Measurements from ENCODE around the gene DHX36. TPM values are rescaled to one million over a fixed set of nuclear protein-coding genes. Genes with fewer than 3 reads are reported as not detected.

Gene DHX36
- total RNA-seq, 2 experiments from 2014 or later = 128 TPM

GRCh38 chr3:154250291-154250690, 74.0 kb downstream of the DHX36 start:
- Mint-ChIP-seq H3K36me3 (ENCODE audit: low read depth) (peaks cover 50% of the 10 kb centered on the region), H3K4me1 (ENCODE audit: low read depth) (no peaks in the 10 kb centered on the region), H3K9me3 (no peaks in the 10 kb centered on the region), H3K4me3 (no peak overlapping the region), H3K27me3 (no peaks in the 10 kb centered on the region), H3K27ac (no peak overlapping the region)
- no peak for ATAC-seq (ENCODE audit: poor library complexity)
- Histone ChIP-seq H3K36me3 (ENCODE audit: insufficient read depth, low read length) (peaks cover 26% of the 10 kb centered on the region), H3K4me3 (ENCODE audit: low read length) (no peak overlapping the region), H3K4me1 (ENCODE audit: insufficient read depth, low read length) (no peaks in the 10 kb centered on the region), H3K27ac (ENCODE audit: low read depth in 1 of 2, low read length in 2 of 2) (no peak overlapping the region), H3K27me3 (ENCODE audit: control insufficient read depth in 1 of 2, insufficient read depth in 2 of 2, low read length in 2 of 2) (no peaks in the 10 kb centered on the region), H3K9me3 (ENCODE audit: control insufficient read depth in 1 of 2, insufficient read depth in 1 of 2, low read length in 2 of 2) (no peaks in the 10 kb centered on the region)
- no peak for TF ChIP-seq CTCF (IDR thresholded peaks at IDR 0.05)
- ChIA-PET POLR2A (no interaction called here), CTCF (no interaction called here)
- intact Hi-C loops (cut with DNase I, micrococcal nuclease) = loop anchor here in 1 of 2 experiments (5.0 kb wide), 1 partner anchor 1223 kb away; no protein-coding TSS in a partner anchor
- no peak for DNase-seq

GRCh38 chr3:154247806-154248415, 76.4 kb downstream of the DHX36 start:
- ChIA-PET POLR2A (no interaction called here), CTCF (no interaction called here)
- H3K4me3 Mint-ChIP-seq = no peak overlapping the region

DNA sequence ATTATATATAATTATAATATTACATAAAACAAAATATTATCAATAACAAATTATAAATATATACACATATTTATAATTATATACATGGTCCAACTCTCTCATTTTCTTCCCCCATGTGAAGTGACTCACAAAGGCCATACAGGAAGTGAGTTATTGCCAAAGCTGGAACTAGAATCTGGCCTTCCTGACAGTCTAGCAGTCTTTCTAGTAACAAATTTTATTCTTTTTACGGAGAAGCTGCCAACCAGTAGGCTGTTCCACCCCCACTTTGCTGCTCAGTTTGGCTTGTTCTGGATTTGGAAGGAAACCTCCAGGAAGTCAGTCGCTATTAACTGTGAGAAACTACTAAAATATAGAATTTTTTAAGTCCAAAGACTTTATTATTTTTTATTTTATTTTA, 79.6 kb downstream of the DHX36 start:
- no peak for DNase-seq
- CTCF ChIA-PET = no interaction called here
- H3K27me3 ChIP-seq (ENCODE audit: control insufficient read depth in 1 of 2, insufficient read depth in 2 of 2, low read length in 2 of 2) = no peaks in the 10 kb centered on the region
- no peaks in the 10 kb centered on the region for H3K27me3 Mint-ChIP-seq
- intact Hi-C loops (cut with DNase I, micrococcal nuclease) = no loop called here
- no peak for TF ChIP-seq CTCF (IDR thresholded peaks at IDR 0.05)
- H3K9me3 Mint-ChIP-seq = no peaks in the 10 kb centered on the region
- H3K4me1 Mint-ChIP-seq (ENCODE audit: low read depth) = no peaks in the 10 kb centered on the region
- no peak overlapping the region for H3K27ac ChIP-seq (ENCODE audit: low read depth in 1 of 2, low read length in 2 of 2)
- H3K4me3 ChIP-seq (ENCODE audit: low read length) = no peak overlapping the region
- no peaks in the 10 kb centered on the region for H3K4me1 ChIP-seq (ENCODE audit: insufficient read depth, low read length)
- no peaks in the 10 kb centered on the region for H3K9me3 ChIP-seq (ENCODE audit: control insufficient read depth in 1 of 2, insufficient read depth in 1 of 2, low read length in 2 of 2)
- H3K4me3 Mint-ChIP-seq = no peak overlapping the region
- POLR2A ChIA-PET = no interaction called here
- no peaks in the 10 kb centered on the region for H3K36me3 ChIP-seq (ENCODE audit: insufficient read depth, low read length)
- no peak overlapping the region for H3K27ac Mint-ChIP-seq
- peaks cover 10% of the 10 kb centered on the region for H3K36me3 Mint-ChIP-seq (ENCODE audit: low read depth)
- no peak for ATAC-seq (ENCODE audit: poor library complexity)

More at GRCh38 chr3:154247806-154248415, 76.4 kb downstream of the DHX36 start:
- H3K9me3 Mint-ChIP-seq = no peaks in the 10 kb centered on the region
- Histone ChIP-seq H3K4me3 (ENCODE audit: low read length) (no peak overlapping the region), H3K4me1 (ENCODE audit: insufficient read depth, low read length) (no peaks in the 10 kb centered on the region), H3K9me3 (ENCODE audit: control insufficient read depth in 1 of 2, insufficient read depth in 1 of 2, low read length in 2 of 2) (no peaks in the 10 kb centered on the region), H3K27ac (ENCODE audit: low read depth in 1 of 2, low read length in 2 of 2) (no peak overlapping the region), H3K27me3 (ENCODE audit: control insufficient read depth in 1 of 2, insufficient read depth in 2 of 2, low read length in 2 of 2) (no peaks in the 10 kb centered on the region), H3K36me3 (ENCODE audit: insufficient read depth, low read length) (peaks cover 14% of the 10 kb centered on the region)
- DNase-seq = no peak
- TF ChIP-seq CTCF (IDR thresholded peaks at IDR 0.05) = no peak
- H3K36me3 Mint-ChIP-seq (ENCODE audit: low read depth) = peaks cover 36% of the 10 kb centered on the region
- H3K27me3 Mint-ChIP-seq = no peaks in the 10 kb centered on the region
- H3K4me1 Mint-ChIP-seq (ENCODE audit: low read depth) = no peaks in the 10 kb centered on the region
- no peak for ATAC-seq (ENCODE audit: poor library complexity)
- intact Hi-C loops (cut with DNase I, micrococcal nuclease) = no loop called here
- no peak overlapping the region for H3K27ac Mint-ChIP-seq
